Mesendoderm (in vitro differentiated cells): ENCODE data around the gene METTL1.
"Not testable (repeated sequence)": the region's sequence is repeated elsewhere in the genome, so short reads cannot be mapped to it uniquely, and the experiment has no call there.

ENCODE experiments used
- DNase-seq: peaks from one replicate; pipeline ENCODE4 v3.0.0; 2013
- H2AK5ac ChIP-seq: 2 replicates; pipeline ENCODE4 v1.6.1; 2013; ENCODE audit warnings: low read length, inconsistent platforms
- H2BK120ac ChIP-seq: 2 replicates; pipeline ENCODE4 v1.6.1; 2013; ENCODE audit warnings: low read depth, mild to moderate bottlenecking, low read length, moderate library complexity, mixed read lengths
- H2BK15ac ChIP-seq: replicated peaks from 2 replicates; pipeline ENCODE4 v1.6.1; 2013; ENCODE audit warnings: low read depth, mild to moderate bottlenecking, moderate library complexity
- H2BK5ac ChIP-seq: 2 replicates; pipeline ENCODE4 v1.6.1; 2013; ENCODE audit warnings: low read length, inconsistent platforms
- H3K18ac ChIP-seq: 2 replicates; pipeline ENCODE4 v1.6.1; 2013; ENCODE audit warnings: mild to moderate bottlenecking, low read length, mixed read lengths
- H3K23ac ChIP-seq: one replicate; pipeline ENCODE4 v1.6.1; 2013; ENCODE audit warnings: low read length
- H3K27ac ChIP-seq: 2 replicates; pipeline ENCODE4 v1.5.1; 2013; ENCODE audit warnings: low read depth, mild to moderate bottlenecking, inconsistent platforms, low read length, moderate library complexity
- H3K27me3 ChIP-seq: 2 replicates; pipeline ENCODE4 v1.6.1; 2013; ENCODE audit warnings: low read length, control low read depth, mild to moderate bottlenecking, inconsistent platforms; ENCODE audit not compliant: insufficient read depth, poor library complexity
- H3K36me3 ChIP-seq: 2 replicates; pipeline ENCODE4 v1.6.1; 2013; ENCODE audit warnings: low read length, inconsistent platforms; ENCODE audit not compliant: control insufficient read depth, insufficient read depth
- H3K4ac ChIP-seq: one replicate; pipeline ENCODE4 v1.6.1; 2013; ENCODE audit warnings: low read depth, mild to moderate bottlenecking, low read length, moderate library complexity
- H3K4me1 ChIP-seq: 2 replicates; pipeline ENCODE4 v1.6.1; 2013; ENCODE audit warnings: low read depth, low read length, inconsistent platforms; ENCODE audit not compliant: control insufficient read depth
- H3K4me2 ChIP-seq: 2 replicates; pipeline ENCODE4 v1.6.1; 2013; ENCODE audit warnings: low read length
- H3K4me3 ChIP-seq: 2 replicates; pipeline ENCODE4 v1.5.1; 2013; ENCODE audit warnings: mild to moderate bottlenecking, low read length
- H3K56ac ChIP-seq: one replicate; pipeline ENCODE4 v1.6.1; 2013; ENCODE audit warnings: low read length
- H3K79me1 ChIP-seq: 2 replicates; pipeline ENCODE4 v1.6.1; 2013; ENCODE audit warnings: low read length, inconsistent platforms
- H3K79me2 ChIP-seq: 2 replicates; pipeline ENCODE4 v1.6.1; 2013; ENCODE audit warnings: mild to moderate bottlenecking, low read length; ENCODE audit not compliant: control insufficient read depth, insufficient read depth
- H3K9ac ChIP-seq: 2 replicates; pipeline ENCODE4 v1.6.1; 2013; ENCODE audit warnings: low read length, inconsistent platforms
- H4K5ac ChIP-seq: one replicate; pipeline ENCODE4 v1.6.1; 2013; ENCODE audit warnings: low read length
- H4K8ac ChIP-seq: one replicate; pipeline ENCODE4 v1.6.1; 2013; ENCODE audit warnings: low read depth, mild to moderate bottlenecking, control low read depth, low read length, moderate library complexity
- WGBS: extraction: QIAGEN DNeasy Blood & Tissue Kit; methylation state at CpG from one replicate; pipeline ENCODE4 v1.1.7; 2013; ENCODE audit warnings: low lambda C conversion rate, missing lambda C conversion rate; ENCODE audit not compliant: insufficient coverage; ENCODE audit errors: extremely low coverage; 5-methylcytosine and 5-hydroxymethylcytosine counted together

The METTL1 gene

GRCh38 chr12:57775044-57775443 is 3.1 kb upstream of the METTL1 start:
- no peak overlapping the region for H3K4me3 ChIP-seq
- no peak overlapping the region for H2BK5ac ChIP-seq
- H3K4ac ChIP-seq: no peak overlapping the region
- no peaks in the 10 kb centered on the region for H3K36me3 ChIP-seq
- peaks cover 3% of the 10 kb centered on the region for H3K79me2 ChIP-seq
- no peak overlapping the region for H3K18ac ChIP-seq
- no peak overlapping the region for H3K23ac ChIP-seq
- no peak overlapping the region for H2AK5ac ChIP-seq
- H2BK120ac ChIP-seq: no peak overlapping the region
- H2BK15ac ChIP-seq: no peak overlapping the region
- no peak overlapping the region for H4K8ac ChIP-seq
- no CpG with 5 or more reads among the region's 3 CpGs for WGBS
- H3K4me2 ChIP-seq: no peak overlapping the region
- H3K27me3 ChIP-seq: no peaks in the 10 kb centered on the region
- H4K5ac ChIP-seq: no peak overlapping the region
- H3K27ac ChIP-seq: no peak overlapping the region
- peaks cover 8% of the 10 kb centered on the region for H3K79me1 ChIP-seq
- H3K4me1 ChIP-seq: no peaks in the 10 kb centered on the region
- no peak overlapping the region for H3K9ac ChIP-seq
- no peak overlapping the region for H3K56ac ChIP-seq
- DNase-seq: no peak

GRCh38 chr12:57774634-57775033 is 2.7 kb upstream of the METTL1 start:
- not testable (repeated sequence) for H3K4me3 ChIP-seq, H3K79me2 ChIP-seq, H3K23ac ChIP-seq, H2BK15ac ChIP-seq, H4K8ac ChIP-seq, H3K4me2 ChIP-seq, H2BK120ac ChIP-seq, H3K27me3 ChIP-seq, H3K56ac ChIP-seq, H3K4ac ChIP-seq, H3K27ac ChIP-seq, H3K18ac ChIP-seq, H2AK5ac ChIP-seq, H3K36me3 ChIP-seq, H2BK5ac ChIP-seq, H3K9ac ChIP-seq, H4K5ac ChIP-seq, H3K4me1 ChIP-seq, H3K79me1 ChIP-seq
- WGBS: no CpG with 5 or more reads among the region's 11 CpGs
- peak; percentile 44 for DNase-seq

GRCh38 chr12:57772429-57773322 is 771 bp upstream of the METTL1 start, which contains the start of gene EEF1AKMT3:
Gene EEF1AKMT3 (plus strand): TSS chr12:57772614. CDS start chr12:57772725, 111 bp downstream.
- H4K8ac ChIP-seq: no peak within 1 kb of the TSS
- no peak within 1 kb of the TSS for H2AK5ac ChIP-seq
- no peak for DNase-seq
- H3K79me1 ChIP-seq: peaks cover 8% of the 10 kb centered on the region
- peak within 1 kb of the TSS; percentile 51 for H3K4me3 ChIP-seq
- H2BK120ac ChIP-seq: no peak within 1 kb of the TSS
- H3K9ac ChIP-seq: peak within 1 kb of the TSS; percentile 82
- no peaks in the 10 kb centered on the region for H3K27me3 ChIP-seq
- H3K4me2 ChIP-seq: peak within 1 kb of the TSS; percentile 84
- H3K79me2 ChIP-seq: peaks cover 3% of the 10 kb centered on the region
- H3K36me3 ChIP-seq: peaks cover 2% of the 10 kb centered on the region
- H2BK15ac ChIP-seq: no peak within 1 kb of the TSS
- H4K5ac ChIP-seq: no peak within 1 kb of the TSS
- H3K27ac ChIP-seq: peak within 1 kb of the TSS; percentile 59
- H3K56ac ChIP-seq: peak within 1 kb of the TSS; percentile 94
- H3K23ac ChIP-seq: no peak within 1 kb of the TSS
- no peaks in the 10 kb centered on the region for H3K4me1 ChIP-seq
- no CpG with 5 or more reads among the region's 67 CpGs for whole genome bisulfite sequencing
- peak within 1 kb of the TSS; percentile 62 for H3K18ac ChIP-seq
- peak within 1 kb of the TSS; percentile 60 for H3K4ac ChIP-seq
- no peak within 1 kb of the TSS for H2BK5ac ChIP-seq

- Histone ChIP-seq H2BK5ac (no peak overlapping the region), H4K8ac (no peak overlapping the region), H4K5ac (no peak overlapping the region), H3K27ac (no peak overlapping the region), H2BK120ac (no peak overlapping the region), H2AK5ac (no peak overlapping the region), H3K79me1 (peaks cover 8% of the 10 kb centered on the region), H2BK15ac (no peak overlapping the region), H3K18ac (no peak overlapping the region), H3K27me3 (no peaks in the 10 kb centered on the region), H3K56ac (peak overlapping the region; percentile 89), H3K9ac (peak overlapping the region; percentile 55), H3K36me3 (peaks cover 2% of the 10 kb centered on the region), H3K4me1 (peaks cover 1% of the 10 kb centered on the region), H3K4ac (no peak overlapping the region), H3K4me2 (peak overlapping the region; percentile 69), H3K23ac (no peak overlapping the region), H3K4me3 (peak overlapping the region; percentile 51), H3K79me2 (peaks cover 3% of the 10 kb centered on the region)
- WGBS: no CpG with 5 or more reads among the region's 16 CpGs
- peak; percentile 97 for DNase-seq
Observed at GRCh38 chr12:57771236-57771872, 551 bp downstream of the METTL1 start.

GRCh38 chr12:57770734-57771133 is 1.2 kb downstream of the METTL1 start:
- H3K23ac ChIP-seq: no peak overlapping the region
- no peak overlapping the region for H3K4ac ChIP-seq
- H3K27ac ChIP-seq: no peak overlapping the region
- H2BK5ac ChIP-seq: no peak overlapping the region
- H3K56ac ChIP-seq: no peak overlapping the region
- no peak overlapping the region for H3K18ac ChIP-seq
- peaks cover 5% of the 10 kb centered on the region for H3K4me1 ChIP-seq
- peaks cover 3% of the 10 kb centered on the region for H3K79me2 ChIP-seq
- no peak overlapping the region for H3K4me3 ChIP-seq
- peak overlapping the region; percentile 55 for H3K9ac ChIP-seq
- no CpG with 5 or more reads among the region's 4 CpGs for WGBS
- H2BK15ac ChIP-seq: no peak overlapping the region
- peaks cover 6% of the 10 kb centered on the region for H3K27me3 ChIP-seq
- no peak overlapping the region for H2AK5ac ChIP-seq
- H3K36me3 ChIP-seq: peaks cover 2% of the 10 kb centered on the region
- H4K8ac ChIP-seq: no peak overlapping the region
- H3K4me2 ChIP-seq: no peak overlapping the region
- peaks cover 8% of the 10 kb centered on the region for H3K79me1 ChIP-seq
- no peak overlapping the region for H2BK120ac ChIP-seq
- DNase-seq: no peak
- no peak overlapping the region for H4K5ac ChIP-seq
